OCI-M1 (cell line): Measurements from ENCODE around the gene BRD4.

ENCODE experiments used
- DNase-seq: peaks from one replicate; lab custom pipeline; 2025; lab: John Stamatoyannopoulos, UW

Gene BRD4

GRCh38 chr19:15225760-15226159, 106.6 kb downstream of the BRD4 start:
- DNase-seq: no peak

- DNase-seq: no peak
These were observed 108.5 kb downstream of the BRD4 start for GRCh38 chr19:15223649-15224361.

- DNase-seq: peak; percentile 97
These were observed 109.3 kb downstream of the BRD4 start for GRCh38 chr19:15222738-15223648.

GRCh38 chr19:15220833-15221232, 111.5 kb downstream of the BRD4 start:
- no peak for DNase-seq

- no peak for DNase-seq
These were observed 113.8 kb downstream of the BRD4 start for GRCh38 chr19:15218501-15218900.

- no peak for DNase-seq
These were observed 116.0 kb downstream of the BRD4 start for GRCh38 chr19:15216363-15216762.

GRCh38 chr19:15213715-15214381, 118.5 kb downstream of the BRD4 start:
- no peak for DNase-seq

GRCh38 chr19:15212711-15213110, 119.6 kb downstream of the BRD4 start:
- DNase-seq: no peak

- peak; percentile 92 for DNase-seq
These were observed 122.0 kb downstream of the BRD4 start for GRCh38 chr19:15210323-15210781.

GRCh38 chr19:15201374-15202023, 130.8 kb downstream of the BRD4 start:
- DNase-seq: no peak

- no peak for DNase-seq
These were observed 131.6 kb downstream of the BRD4 start, which contains the start of gene NOTCH3 for GRCh38 chr19:15200553-15201364. Gene NOTCH3, minus strand, starts transcription at chr19:15200995. Its CDS starts 90 bp downstream, at chr19:15200905.

GRCh38 chr19:15199661-15200552, 132.4 kb downstream of the BRD4 start:
- DNase-seq: peak; percentile 48

- no peak for DNase-seq
These were observed 133.2 kb downstream of the BRD4 start for GRCh38 chr19:15198951-15199660.

GRCh38 chr19:15197942-15198341, 134.4 kb downstream of the BRD4 start:
- no peak for DNase-seq

GRCh38 chr19:15197275-15197941, 134.9 kb downstream of the BRD4 start:
- peak; percentile 52 for DNase-seq

GRCh38 chr19:15196360-15197005, 135.9 kb downstream of the BRD4 start:
- DNase-seq: no peak

GRCh38 chr19:15195371-15196334, 136.7 kb downstream of the BRD4 start:
- DNase-seq: peak; percentile 78
